HEK293 (cell line): ENCODE measurements around the gene RFPL2.

Source experiments
- HOXA7 ChIP-seq: sonication (generic); formaldehyde crosslinking; IDR thresholded peaks from 2 replicates; pipeline ENCODE4 v1.8.1; 2022; ENCODE audit warnings: missing genetic modification reagents, borderline replicate concordance
- ZNF138 ChIP-seq: fragments of 450-650 bp; formaldehyde crosslinking; IDR thresholded peaks from 2 replicates; pipeline ENCODE4 v1.5.1; 2016; ENCODE audit warnings: missing biosample characterization, missing genetic modification characterization, borderline replicate concordance
- ZNF140 ChIP-seq: fragments of 450-650 bp; formaldehyde crosslinking; IDR thresholded peaks from 2 replicates; pipeline ENCODE4 v1.5.1; 2016; ENCODE audit warnings: missing biosample characterization, missing genetic modification characterization
- ZNF23 ChIP-seq: fragments of 450-650 bp; formaldehyde crosslinking; IDR thresholded peaks from 2 replicates; pipeline ENCODE4 v1.5.1; 2016; ENCODE audit warnings: missing biosample characterization, missing genetic modification characterization, borderline replicate concordance
- TF ChIP-seq, protein P1 (sequence below): fragments of 450-650 bp; formaldehyde crosslinking; IDR thresholded peaks from 2 replicates; pipeline ENCODE4 v1.5.1; 2016; ENCODE audit warnings: missing biosample characterization, missing genetic modification characterization

DNA sequence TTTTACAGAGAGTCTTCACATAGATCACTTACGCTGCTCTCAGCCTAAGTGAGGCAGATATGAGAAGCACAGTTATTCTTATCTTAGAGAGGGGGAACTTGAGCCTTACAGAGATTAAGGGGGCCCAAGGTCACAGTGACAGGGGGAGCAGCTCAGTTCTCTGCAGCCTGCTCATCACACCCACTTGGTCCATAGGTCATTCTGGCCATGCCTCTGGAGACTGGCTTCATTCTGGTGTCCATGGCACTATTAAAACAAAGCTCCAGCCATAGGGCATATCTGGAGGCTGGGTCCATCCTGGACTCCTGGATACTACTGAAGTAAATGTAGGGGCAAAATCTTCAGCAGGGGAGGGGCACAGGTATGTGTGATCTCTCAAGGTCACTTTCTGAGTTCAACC, 44.4 kb upstream of the RFPL2 start:
- TF ChIP-seq ZNF140 (tag by site-specific recombination) (no peak), ZNF23 (no peak), ZNF138 (tag by site-specific recombination) (no peak), HOXA7 (CRISPR knock-in tag) (no peak)
- TF ChIP-seq, protein P1, sequence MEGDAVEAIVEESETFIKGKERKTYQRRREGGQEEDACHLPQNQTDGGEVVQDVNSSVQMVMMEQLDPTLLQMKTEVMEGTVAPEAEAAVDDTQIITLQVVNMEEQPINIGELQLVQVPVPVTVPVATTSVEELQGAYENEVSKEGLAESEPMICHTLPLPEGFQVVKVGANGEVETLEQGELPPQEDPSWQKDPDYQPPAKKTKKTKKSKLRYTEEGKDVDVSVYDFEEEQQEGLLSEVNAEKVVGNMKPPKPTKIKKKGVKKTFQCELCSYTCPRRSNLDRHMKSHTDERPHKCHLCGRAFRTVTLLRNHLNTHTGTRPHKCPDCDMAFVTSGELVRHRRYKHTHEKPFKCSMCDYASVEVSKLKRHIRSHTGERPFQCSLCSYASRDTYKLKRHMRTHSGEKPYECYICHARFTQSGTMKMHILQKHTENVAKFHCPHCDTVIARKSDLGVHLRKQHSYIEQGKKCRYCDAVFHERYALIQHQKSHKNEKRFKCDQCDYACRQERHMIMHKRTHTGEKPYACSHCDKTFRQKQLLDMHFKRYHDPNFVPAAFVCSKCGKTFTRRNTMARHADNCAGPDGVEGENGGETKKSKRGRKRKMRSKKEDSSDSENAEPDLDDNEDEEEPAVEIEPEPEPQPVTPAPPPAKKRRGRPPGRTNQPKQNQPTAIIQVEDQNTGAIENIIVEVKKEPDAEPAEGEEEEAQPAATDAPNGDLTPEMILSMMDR (tag by site-specific recombination), result no peak
